Kidney (tissue), 14 donors: ENCODE data around the gene COBLL1. TPM values are rescaled to one million over a fixed set of nuclear protein-coding genes. Genes with fewer than 3 reads are reported as not detected.

Source experiments
- DNase-seq, 5 donors: peaks; one replicate each; pipeline ENCODE4 v3.0.0-alpha.2; 2013 to 2020
- FAIRE-seq: peaks from 2 replicates; lab custom pipeline; 2012; peaks lifted over from hg19 to GRCh38; lab: Jason Lieb, UNC
- H3K27ac ChIP-seq, 2 donors: one replicate each; pipeline ENCODE4 v1.7.0; 2013; ENCODE audit warnings: low read depth in 2 of 2, low read length in 2 of 2, inconsistent platforms in 1 of 2
- H3K27me3 ChIP-seq: one replicate; pipeline ENCODE4 v1.7.1; 2013; ENCODE audit warnings: low read length, inconsistent platforms; ENCODE audit not compliant: control insufficient read depth, insufficient read depth
- H3K36me3 ChIP-seq, 3 donors: one replicate each; pipeline versions ENCODE4 v1.7.0 to v1.7.1; 2013; ENCODE audit warnings: low read length in 3 of 3, control low read depth in 1 of 3, inconsistent platforms in 1 of 3; ENCODE audit not compliant: insufficient read depth in 3 of 3, control insufficient read depth in 2 of 3
- H3K4me1 ChIP-seq, 3 donors: one replicate each; pipeline versions ENCODE4 v1.7.0 to v1.7.1; 2013; ENCODE audit warnings: low read length in 3 of 3, inconsistent platforms in 1 of 3, low read depth in 1 of 3; ENCODE audit not compliant: control insufficient read depth in 2 of 3, insufficient read depth in 2 of 3
- H3K4me3 ChIP-seq, 3 donors: one replicate each; pipeline versions ENCODE4 v1.7.0 to v1.8.1; 2013; ENCODE audit warnings: low read length in 3 of 3, control low read depth in 1 of 3, inconsistent platforms in 1 of 3
- H3K9ac ChIP-seq, 3 donors: one replicate each; pipeline versions ENCODE4 v1.7.0 to v1.7.1; 2013; ENCODE audit warnings: low read length in 3 of 3, control low read depth in 1 of 3, inconsistent platforms in 1 of 3
- H3K9me3 ChIP-seq, 3 donors: one replicate each; pipeline versions ENCODE4 v1.7.0 to v1.7.1; 2013; ENCODE audit warnings: low read length in 3 of 3, control low read depth in 1 of 3, inconsistent platforms in 1 of 3; ENCODE audit not compliant: control insufficient read depth in 2 of 3, insufficient read depth in 1 of 3
- intact Hi-C: fragments of 100-400 bp; cut with DNase I; formaldehyde crosslinking; loops from one replicate; pipeline ENCODE4 v1.11.1; 2022
- polyA plus RNA-seq: library from polyadenylated mRNA; stranded (reverse); fragments of 350-450 nt; fragmentation: Illumina TruSeq; extraction: RNeasy Lipid Tissue Mini Kit (QIAGEN cat#74804); gene quantifications from one replicate; pipeline ENCODE4 v1.2.3, GENCODE V29; 2014; ENCODE audit warnings: low read depth, low replicate concordance; ENCODE audit not compliant: insufficient read depth
- total RNA-seq: library from RNA; stranded (reverse); fragmentation: NEBNext Ultra II Directional; extraction: Animal tissue kit (Norgen Biotek cat#: 25700); gene quantifications from one replicate; pipeline ENCODE4 v1.2.1, GENCODE V29; 2021
- TF ChIP-seq, protein P1 (sequence below): IDR thresholded peaks from 3 replicates; pipeline ENCODE4 v1.5.1; 2012; ENCODE audit warnings: mild to moderate bottlenecking, moderate library complexity, borderline replicate concordance; ENCODE audit not compliant: insufficient read depth; ENCODE audit errors: extremely low read depth
- donor health status: control.
- donor health status: control.
- donor health status: control.
- donor health status: control.
- donor health status: control.
- donor health status: DM: yes; HTN: yes; CAD: no.
- donor health status: Normal renal cell carcinoma (clear cell type).

The COBLL1 gene
- total and polyA plus RNA-seq, 2 donors from 2014 or later, result 39.7 to 205 TPM

DNA sequence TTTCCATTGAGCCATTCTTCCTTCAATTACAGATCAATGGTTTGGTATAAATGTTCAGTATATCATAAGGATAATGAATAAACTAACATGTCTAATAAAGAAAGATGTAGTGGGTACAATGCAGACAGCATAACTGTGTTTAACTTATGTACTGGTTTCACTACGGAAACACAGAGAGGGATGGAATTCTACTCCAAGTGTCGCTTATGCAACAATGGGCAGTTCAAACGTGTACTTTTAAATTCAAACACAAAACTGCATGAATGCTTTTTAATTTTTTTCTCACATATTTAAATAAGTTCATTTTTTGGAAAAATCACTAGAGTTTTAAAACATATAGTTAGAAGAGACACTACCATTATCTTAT lies 74.7 kb downstream of the COBLL1 start:
- DNase-seq (no peak), FAIRE-seq (peak; percentile 21)
- H3K27me3 ChIP-seq, result no peaks in the 10 kb centered on the region
- no peak overlapping the region for H3K4me3 ChIP-seq
- intact Hi-C loops, result no loop called here
- TF ChIP-seq, protein P1, sequence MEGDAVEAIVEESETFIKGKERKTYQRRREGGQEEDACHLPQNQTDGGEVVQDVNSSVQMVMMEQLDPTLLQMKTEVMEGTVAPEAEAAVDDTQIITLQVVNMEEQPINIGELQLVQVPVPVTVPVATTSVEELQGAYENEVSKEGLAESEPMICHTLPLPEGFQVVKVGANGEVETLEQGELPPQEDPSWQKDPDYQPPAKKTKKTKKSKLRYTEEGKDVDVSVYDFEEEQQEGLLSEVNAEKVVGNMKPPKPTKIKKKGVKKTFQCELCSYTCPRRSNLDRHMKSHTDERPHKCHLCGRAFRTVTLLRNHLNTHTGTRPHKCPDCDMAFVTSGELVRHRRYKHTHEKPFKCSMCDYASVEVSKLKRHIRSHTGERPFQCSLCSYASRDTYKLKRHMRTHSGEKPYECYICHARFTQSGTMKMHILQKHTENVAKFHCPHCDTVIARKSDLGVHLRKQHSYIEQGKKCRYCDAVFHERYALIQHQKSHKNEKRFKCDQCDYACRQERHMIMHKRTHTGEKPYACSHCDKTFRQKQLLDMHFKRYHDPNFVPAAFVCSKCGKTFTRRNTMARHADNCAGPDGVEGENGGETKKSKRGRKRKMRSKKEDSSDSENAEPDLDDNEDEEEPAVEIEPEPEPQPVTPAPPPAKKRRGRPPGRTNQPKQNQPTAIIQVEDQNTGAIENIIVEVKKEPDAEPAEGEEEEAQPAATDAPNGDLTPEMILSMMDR, result no peak
- no peaks in the 10 kb centered on the region for H3K9me3 ChIP-seq
- no peak overlapping the region for H3K9ac ChIP-seq
- H3K4me1 ChIP-seq, result peaks cover 0 to 4% (median 4%) of the 10 kb centered on the region in 3 donors
- H3K27ac ChIP-seq, result no peak overlapping the region
- no peaks in the 10 kb centered on the region for H3K36me3 ChIP-seq

DNA sequence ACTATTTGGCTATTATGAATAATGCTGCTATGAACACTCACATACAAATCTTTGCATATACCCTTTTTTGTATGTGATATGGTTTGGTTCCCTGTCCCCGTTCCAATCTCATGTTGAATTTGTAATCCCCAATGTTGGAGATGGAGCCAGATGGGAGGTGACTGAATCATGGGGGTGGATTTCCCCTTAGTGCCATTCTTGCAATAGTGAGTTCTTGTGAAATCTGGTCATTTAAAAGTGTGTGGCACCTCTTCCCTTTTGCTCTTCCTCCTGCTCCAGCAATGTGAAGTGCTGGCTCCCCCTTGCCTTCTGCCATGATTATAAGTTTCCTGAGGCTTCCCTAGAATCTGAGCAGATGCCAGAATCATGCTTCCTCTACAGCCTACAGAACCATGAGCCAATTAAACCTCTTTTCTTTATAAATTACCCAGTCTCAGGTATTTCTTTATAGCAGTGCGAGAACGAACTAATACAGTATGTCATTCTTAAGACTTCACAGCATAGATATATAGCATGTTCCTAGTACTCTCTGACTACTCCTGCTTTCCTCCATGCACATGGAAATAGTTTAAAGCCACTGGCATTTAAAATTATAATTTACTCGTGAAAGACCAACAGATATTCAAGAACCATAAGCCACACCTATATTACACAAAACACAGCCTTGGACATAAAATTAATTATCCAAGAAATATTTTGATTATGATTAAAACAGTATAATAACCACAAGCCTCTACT lies 75.2 kb downstream of the COBLL1 start:
- H3K36me3 ChIP-seq, result no peaks in the 10 kb centered on the region
- H3K27ac ChIP-seq, result no peak overlapping the region
- TF ChIP-seq, protein P1, result no peak
- intact Hi-C loops, result no loop called here
- DNase-seq (no peak), FAIRE-seq (no peak)
- no peak overlapping the region for H3K4me3 ChIP-seq
- no peak overlapping the region for H3K9ac ChIP-seq
- H3K4me1 ChIP-seq, result peaks cover 0 to 5% (median 4%) of the 10 kb centered on the region in 3 donors
- H3K27me3 ChIP-seq, result no peaks in the 10 kb centered on the region
- H3K9me3 ChIP-seq, result no peaks in the 10 kb centered on the region

DNA sequence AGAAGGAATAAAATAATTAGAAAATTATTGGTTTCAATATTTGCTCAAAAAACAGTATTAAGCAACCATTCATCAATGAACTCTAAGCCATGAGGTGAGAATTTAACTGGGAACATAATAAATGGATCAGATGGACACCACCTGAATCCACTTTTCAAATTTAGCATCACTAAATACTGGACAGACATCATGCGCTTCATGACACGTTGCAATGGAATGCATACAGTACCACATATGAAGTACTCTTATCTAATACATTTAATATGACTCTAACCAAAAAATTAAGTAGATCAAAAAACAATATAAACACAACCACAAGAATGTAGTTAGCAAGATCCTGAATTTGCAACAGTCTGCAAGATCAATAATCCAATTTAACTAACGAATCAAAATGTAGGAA lies 76.6 kb downstream of the COBLL1 start:
- DNase-seq (no peak), FAIRE-seq (no peak)
- intact Hi-C loops, result no loop called here
- Histone ChIP-seq H3K9ac (no peak overlapping the region), H3K9me3 (no peaks in the 10 kb centered on the region), H3K4me3 (no peak overlapping the region), H3K36me3 (no peaks in the 10 kb centered on the region), H3K27ac (no peak overlapping the region), H3K4me1 (peaks cover 0 to 5% (median 4%) of the 10 kb centered on the region in 3 donors), H3K27me3 (no peaks in the 10 kb centered on the region)
- TF ChIP-seq, protein P1, result no peak

GRCh38 chr2:164764474-164764873 lies 77.1 kb downstream of the COBLL1 start:
- no peaks in the 10 kb centered on the region for H3K9me3 ChIP-seq
- no peak overlapping the region for H3K9ac ChIP-seq
- no peak overlapping the region for H3K4me3 ChIP-seq
- H3K36me3 ChIP-seq, result no peaks in the 10 kb centered on the region
- no peak for FAIRE-seq
- no peak for DNase-seq
- intact Hi-C loops, result no loop called here
- no peak overlapping the region for H3K27ac ChIP-seq
- TF ChIP-seq, protein P1, result no peak
- peaks cover 0 to 5% (median 4%) of the 10 kb centered on the region in 3 donors for H3K4me1 ChIP-seq
- no peaks in the 10 kb centered on the region for H3K27me3 ChIP-seq
